ENCODE measurements around the gene CIBAR2. TPM values are rescaled to one million over a fixed set of nuclear protein-coding genes. Genes with fewer than 3 reads are reported as not detected.
A peak's percentile ranks its signal among the peaks of the same experiment; 100 is the strongest.

Gene CIBAR2
- total RNA-seq, 1 experiment from 2014 or later = not detected

GRCh38 chr16:85062845-85063244, 49.4 kb downstream of the CIBAR2 start:
- Histone ChIP-seq H3K4ac (ENCODE audit: low read depth, low read length) (no peak overlapping the region), H3K27me3 (ENCODE audit: insufficient read depth, low read length) (no peaks in the 10 kb centered on the region), H3K18ac (ENCODE audit: insufficient read length, low read depth, low read length) (peak overlapping the region; percentile 34), H2BK5ac (ENCODE audit: insufficient read length, low read length) (no peak overlapping the region), H3K23ac (ENCODE audit: insufficient read length, low read depth, low read length) (no peak overlapping the region), H3K56ac (ENCODE audit: insufficient read length, low read depth, low read length) (no peak overlapping the region), H2BK120ac (ENCODE audit: low read depth, low read length, poor library complexity, severe bottlenecking) (no peak overlapping the region), H4K20me1 (ENCODE audit: control insufficient read depth, insufficient read depth, insufficient read length) (no peaks in the 10 kb centered on the region), H3K9ac (ENCODE audit: extremely low read depth, insufficient read length, low read length) (no peak overlapping the region), H3K79me2 (ENCODE audit: insufficient read depth, low read length) (no peaks in the 10 kb centered on the region), H3K23me2 (ENCODE audit: insufficient read length, low read depth, low read length, poor library complexity, severe bottlenecking) (no peaks in the 10 kb centered on the region), H2AFZ (ENCODE audit: low read length) (no peak overlapping the region), H3K79me1 (ENCODE audit: insufficient read depth, low read depth, low read length, poor library complexity, severe bottlenecking) (no peaks in the 10 kb centered on the region), H2AK5ac (ENCODE audit: insufficient read length, low read length) (no peak overlapping the region), H3K27ac (ENCODE audit: insufficient read length, low read depth, low read length) (no peak overlapping the region), H3K4me2 (ENCODE audit: insufficient read depth, insufficient read length, low read length) (no peak overlapping the region), H4K91ac (ENCODE audit: insufficient read length, low read depth, low read length) (no peak overlapping the region), H2BK15ac (ENCODE audit: low read depth, low read length) (no peak overlapping the region), H4K5ac (ENCODE audit: insufficient read length, low read depth, low read length) (no peak overlapping the region), H4K8ac (replicated peaks; ENCODE audit: insufficient read length, low read depth, low read length) (no peak overlapping the region), H3T11ph (ENCODE audit: low read length) (no peak overlapping the region), H3K14ac (ENCODE audit: insufficient read depth, low read length) (no peak overlapping the region; the same call in 1 of the 2 replicates), H2BK12ac (ENCODE audit: insufficient read length, low read depth, low read length) (no peak overlapping the region), H3K9me3 (ENCODE audit: control insufficient read depth, low read depth, low read length) (no peaks in the 10 kb centered on the region), H3K4me1 (ENCODE audit: insufficient read depth, low read length) (peaks cover 2% of the 10 kb centered on the region; the same call in 1 of the 2 replicates), H2BK20ac (ENCODE audit: low read depth, low read length, poor library complexity, severe bottlenecking) (no peak overlapping the region)
- peaks cover 24 to 25% of the 10 kb centered on the region in 2 experiments for H3K4me1 Mint-ChIP-seq
- H3K9me3 Mint-ChIP-seq = no peaks in the 10 kb centered on the region
- no peak overlapping the region for H3K4me3 Mint-ChIP-seq
- H3K36me3 Mint-ChIP-seq (ENCODE audit: insufficient read depth in 1 of 3, low read depth in 3 of 3) = no peaks in the 10 kb centered on the region
- WGBS (ENCODE audit: extremely low coverage, insufficient read length, low lambda C conversion rate) = no CpG with 5 or more reads among the region's 11 CpGs
- DNase-seq = no peak
- TF ChIP-seq, protein P1, sequence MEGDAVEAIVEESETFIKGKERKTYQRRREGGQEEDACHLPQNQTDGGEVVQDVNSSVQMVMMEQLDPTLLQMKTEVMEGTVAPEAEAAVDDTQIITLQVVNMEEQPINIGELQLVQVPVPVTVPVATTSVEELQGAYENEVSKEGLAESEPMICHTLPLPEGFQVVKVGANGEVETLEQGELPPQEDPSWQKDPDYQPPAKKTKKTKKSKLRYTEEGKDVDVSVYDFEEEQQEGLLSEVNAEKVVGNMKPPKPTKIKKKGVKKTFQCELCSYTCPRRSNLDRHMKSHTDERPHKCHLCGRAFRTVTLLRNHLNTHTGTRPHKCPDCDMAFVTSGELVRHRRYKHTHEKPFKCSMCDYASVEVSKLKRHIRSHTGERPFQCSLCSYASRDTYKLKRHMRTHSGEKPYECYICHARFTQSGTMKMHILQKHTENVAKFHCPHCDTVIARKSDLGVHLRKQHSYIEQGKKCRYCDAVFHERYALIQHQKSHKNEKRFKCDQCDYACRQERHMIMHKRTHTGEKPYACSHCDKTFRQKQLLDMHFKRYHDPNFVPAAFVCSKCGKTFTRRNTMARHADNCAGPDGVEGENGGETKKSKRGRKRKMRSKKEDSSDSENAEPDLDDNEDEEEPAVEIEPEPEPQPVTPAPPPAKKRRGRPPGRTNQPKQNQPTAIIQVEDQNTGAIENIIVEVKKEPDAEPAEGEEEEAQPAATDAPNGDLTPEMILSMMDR (conservative IDR thresholded peaks at IDR 0.05) = no peak
- no peak overlapping the region; a peak in 1 of 7 replicates for H3K27ac Mint-ChIP-seq
- peaks cover 12% of the 10 kb centered on the region for H3K27me3 Mint-ChIP-seq (ENCODE audit: low read depth)

All from H9 (cell line).